Karpas-422 (cell line): Measurements from ENCODE around the gene SLC38A9. TPM values are rescaled to one million over a fixed set of nuclear protein-coding genes. Genes with fewer than 3 reads are reported as not detected.

Source experiments
- DNase-seq: peaks from one replicate; pipeline ENCODE4 v3.0.0-alpha.2; 2015
- H2AFZ ChIP-seq: fragments of 200-600 bp; sonication (generic); 2 replicates; pipeline ENCODE4 v1.6.1; 2014; ENCODE audit warnings: antibody characterized with exemption, low read length, mixed read lengths
- H3K27ac ChIP-seq: fragments of 200-600 bp; sonication (generic); 2 replicates; pipeline ENCODE4 v1.5.1; 2014; ENCODE audit warnings: mild to moderate bottlenecking, low read length, moderate library complexity
- H3K27me3 ChIP-seq: fragments of 200-600 bp; sonication (generic); 2 replicates; pipeline ENCODE4 v1.6.1; 2014; ENCODE audit warnings: low read length, mixed read lengths
- H3K36me3 ChIP-seq: fragments of 200-600 bp; sonication (generic); 2 replicates; pipeline ENCODE4 v1.6.1; 2014; ENCODE audit warnings: low read length, mixed read lengths; ENCODE audit not compliant: insufficient read depth
- H3K4me1 ChIP-seq: fragments of 200-600 bp; sonication (generic); 2 replicates; pipeline ENCODE4 v1.6.1; 2014; ENCODE audit warnings: mild to moderate bottlenecking, low read length, mixed read lengths
- H3K4me2 ChIP-seq: fragments of 200-600 bp; sonication (generic); 2 replicates; pipeline ENCODE4 v1.6.1; 2014; ENCODE audit warnings: low read length, low read depth, mild to moderate bottlenecking; ENCODE audit not compliant: poor library complexity, severe bottlenecking
- H3K4me3 ChIP-seq: fragments of 200-600 bp; sonication (generic); 2 replicates; pipeline ENCODE4 v1.5.1; 2014; ENCODE audit warnings: mild to moderate bottlenecking, antibody characterized with exemption, low read length, mixed read lengths
- H3K79me2 ChIP-seq: fragments of 200-600 bp; sonication (generic); 2 replicates; pipeline ENCODE4 v1.6.1; 2014; ENCODE audit warnings: mild to moderate bottlenecking, low read length, mixed read lengths
- H3K9ac ChIP-seq: fragments of 200-600 bp; sonication (generic); 2 replicates; pipeline ENCODE4 v1.6.0; 2014; ENCODE audit warnings: low read length
- H3K9me2 ChIP-seq: fragments of 200-600 bp; sonication (generic), shearing (Covaris generic); replicated peaks from 2 replicates; pipeline ENCODE4 v1.6.0; 2014; ENCODE audit warnings: mild to moderate bottlenecking, low read length, moderate library complexity; ENCODE audit not compliant: insufficient read depth
- H3K9me3 ChIP-seq: fragments of 300-700, 200-600 bp; sonication (generic); 2 replicates; pipeline ENCODE4 v1.6.1; 2014; ENCODE audit warnings: low read length, mixed read lengths
- H4K20me1 ChIP-seq: fragments of 200-600 bp; sonication (generic); 2 replicates; pipeline ENCODE4 v1.6.1; 2014; ENCODE audit warnings: mild to moderate bottlenecking, antibody characterized with exemption, low read length, low read depth; ENCODE audit not compliant: insufficient read depth
- total RNA-seq: library from RNA; depleted of rRNA; stranded (reverse); fragments of >200 nt; shearing (Covaris generic); gene quantifications from 2 replicates; pipeline ENCODE4 v1.2.3, GENCODE V29; 2014; ENCODE audit warnings: low replicate concordance

The SLC38A9 gene
- total RNA-seq, 1 experiment from 2014 or later, result 67.0 TPM

GRCh38 chr5:55593115-55593472 lies 119.0 kb downstream of the SLC38A9 start:
- no peaks in the 10 kb centered on the region for H3K79me2 ChIP-seq
- H4K20me1 ChIP-seq, result no peaks in the 10 kb centered on the region
- H2AFZ ChIP-seq, result no peak overlapping the region
- H3K27me3 ChIP-seq, result no peaks in the 10 kb centered on the region
- no peak overlapping the region for H3K4me3 ChIP-seq
- no peak overlapping the region for H3K27ac ChIP-seq
- H3K4me2 ChIP-seq, result no peak overlapping the region
- no peak for DNase-seq
- no peaks in the 10 kb centered on the region for H3K4me1 ChIP-seq
- H3K9ac ChIP-seq, result no peak overlapping the region
- no peaks in the 10 kb centered on the region for H3K9me2 ChIP-seq
- no peaks in the 10 kb centered on the region for H3K9me3 ChIP-seq
- no peaks in the 10 kb centered on the region for H3K36me3 ChIP-seq

- H3K79me2 ChIP-seq, result no peaks in the 10 kb centered on the region
- no peaks in the 10 kb centered on the region for H4K20me1 ChIP-seq
- H3K4me1 ChIP-seq, result no peaks in the 10 kb centered on the region
- no peak overlapping the region for H3K4me2 ChIP-seq
- no peak overlapping the region for H3K27ac ChIP-seq
- no peaks in the 10 kb centered on the region for H3K9me2 ChIP-seq
- no peak overlapping the region for H3K9ac ChIP-seq
- no peaks in the 10 kb centered on the region for H3K36me3 ChIP-seq
- no peak overlapping the region for H3K4me3 ChIP-seq
- DNase-seq, result no peak
- H3K27me3 ChIP-seq, result no peaks in the 10 kb centered on the region
- H2AFZ ChIP-seq, result no peak overlapping the region
- H3K9me3 ChIP-seq, result no peaks in the 10 kb centered on the region
Observed at GRCh38 chr5:55592388-55593114, 119.6 kb downstream of the SLC38A9 start.

GRCh38 chr5:55591686-55592085 lies 120.4 kb downstream of the SLC38A9 start:
- H2AFZ ChIP-seq, result no peak overlapping the region
- H3K9me3 ChIP-seq, result no peaks in the 10 kb centered on the region

GRCh38 chr5:55585206-55585610 lies 126.9 kb downstream of the SLC38A9 start:
- Histone ChIP-seq H3K9ac (no peak overlapping the region), H3K9me3 (no peaks in the 10 kb centered on the region), H3K4me1 (no peaks in the 10 kb centered on the region), H3K27ac (no peak overlapping the region), H3K36me3 (no peaks in the 10 kb centered on the region), H3K27me3 (no peaks in the 10 kb centered on the region), H3K79me2 (no peaks in the 10 kb centered on the region), H4K20me1 (no peaks in the 10 kb centered on the region), H3K9me2 (no peaks in the 10 kb centered on the region), H3K4me3 (no peak overlapping the region), H3K4me2 (no peak overlapping the region), H2AFZ (no peak overlapping the region)
- no peak for DNase-seq

More at GRCh38 chr5:55591686-55592085, 120.4 kb downstream of the SLC38A9 start:
- no peak for DNase-seq
- Histone ChIP-seq H3K36me3 (no peaks in the 10 kb centered on the region), H3K4me2 (no peak overlapping the region), H3K9ac (no peak overlapping the region), H3K79me2 (no peaks in the 10 kb centered on the region), H3K4me3 (no peak overlapping the region), H4K20me1 (no peaks in the 10 kb centered on the region), H3K9me2 (no peaks in the 10 kb centered on the region), H3K4me1 (no peaks in the 10 kb centered on the region), H3K27me3 (no peaks in the 10 kb centered on the region), H3K27ac (no peak overlapping the region)

- no peaks in the 10 kb centered on the region for H4K20me1 ChIP-seq
- H3K9me3 ChIP-seq, result no peaks in the 10 kb centered on the region
Observed at GRCh38 chr5:55584398-55585205, 127.5 kb downstream of the SLC38A9 start.

GRCh38 chr5:55583578-55583977 lies 128.5 kb downstream of the SLC38A9 start:
- Histone ChIP-seq H3K9ac (no peak overlapping the region), H3K79me2 (no peaks in the 10 kb centered on the region), H3K27me3 (no peaks in the 10 kb centered on the region), H2AFZ (no peak overlapping the region), H4K20me1 (no peaks in the 10 kb centered on the region), H3K4me1 (no peaks in the 10 kb centered on the region), H3K4me2 (no peak overlapping the region), H3K9me3 (no peaks in the 10 kb centered on the region), H3K36me3 (no peaks in the 10 kb centered on the region), H3K9me2 (no peaks in the 10 kb centered on the region), H3K27ac (no peak overlapping the region), H3K4me3 (no peak overlapping the region)
- DNase-seq, result no peak

More at GRCh38 chr5:55584398-55585205, 127.5 kb downstream of the SLC38A9 start:
- Histone ChIP-seq H3K4me1 (no peaks in the 10 kb centered on the region), H3K9ac (no peak overlapping the region), H3K27ac (no peak overlapping the region), H3K4me3 (no peak overlapping the region), H3K36me3 (no peaks in the 10 kb centered on the region), H3K79me2 (no peaks in the 10 kb centered on the region), H2AFZ (no peak overlapping the region), H3K9me2 (no peaks in the 10 kb centered on the region), H3K27me3 (no peaks in the 10 kb centered on the region), H3K4me2 (no peak overlapping the region)
- DNase-seq, result no peak

- no peak overlapping the region for H2AFZ ChIP-seq
- H3K9me2 ChIP-seq, result no peaks in the 10 kb centered on the region
- no peak overlapping the region for H3K9ac ChIP-seq
- no peaks in the 10 kb centered on the region for H3K79me2 ChIP-seq
- no peaks in the 10 kb centered on the region for H4K20me1 ChIP-seq
- no peak overlapping the region for H3K4me2 ChIP-seq
- no peak for DNase-seq
- no peak overlapping the region for H3K27ac ChIP-seq
- H3K36me3 ChIP-seq, result no peaks in the 10 kb centered on the region
- no peaks in the 10 kb centered on the region for H3K27me3 ChIP-seq
- no peaks in the 10 kb centered on the region for H3K9me3 ChIP-seq
- no peak overlapping the region for H3K4me3 ChIP-seq
- H3K4me1 ChIP-seq, result no peaks in the 10 kb centered on the region
Observed at GRCh38 chr5:55582256-55582655, 129.9 kb downstream of the SLC38A9 start.

GRCh38 chr5:55580042-55580441 lies 132.1 kb downstream of the SLC38A9 start:
- Histone ChIP-seq H3K36me3 (no peaks in the 10 kb centered on the region), H3K4me3 (no peak overlapping the region), H3K27me3 (no peaks in the 10 kb centered on the region), H3K4me2 (no peak overlapping the region), H4K20me1 (no peaks in the 10 kb centered on the region), H3K9me2 (no peaks in the 10 kb centered on the region), H3K4me1 (no peaks in the 10 kb centered on the region), H2AFZ (no peak overlapping the region), H3K9ac (no peak overlapping the region), H3K79me2 (no peaks in the 10 kb centered on the region), H3K9me3 (no peaks in the 10 kb centered on the region), H3K27ac (no peak overlapping the region)
- no peak for DNase-seq
